HG02943 (cell line): ENCODE results near the gene RAI1.

Experiments used
- ATAC-seq: cut with Tn5 transposase; IDR thresholded peaks from one replicate; pipeline ENCODE4 v1.9.1; 2021; ENCODE audit warnings: mild to moderate bottlenecking, low read depth, moderate library complexity; ENCODE audit not compliant: unreplicated experiment

Gene RAI1

DNA sequence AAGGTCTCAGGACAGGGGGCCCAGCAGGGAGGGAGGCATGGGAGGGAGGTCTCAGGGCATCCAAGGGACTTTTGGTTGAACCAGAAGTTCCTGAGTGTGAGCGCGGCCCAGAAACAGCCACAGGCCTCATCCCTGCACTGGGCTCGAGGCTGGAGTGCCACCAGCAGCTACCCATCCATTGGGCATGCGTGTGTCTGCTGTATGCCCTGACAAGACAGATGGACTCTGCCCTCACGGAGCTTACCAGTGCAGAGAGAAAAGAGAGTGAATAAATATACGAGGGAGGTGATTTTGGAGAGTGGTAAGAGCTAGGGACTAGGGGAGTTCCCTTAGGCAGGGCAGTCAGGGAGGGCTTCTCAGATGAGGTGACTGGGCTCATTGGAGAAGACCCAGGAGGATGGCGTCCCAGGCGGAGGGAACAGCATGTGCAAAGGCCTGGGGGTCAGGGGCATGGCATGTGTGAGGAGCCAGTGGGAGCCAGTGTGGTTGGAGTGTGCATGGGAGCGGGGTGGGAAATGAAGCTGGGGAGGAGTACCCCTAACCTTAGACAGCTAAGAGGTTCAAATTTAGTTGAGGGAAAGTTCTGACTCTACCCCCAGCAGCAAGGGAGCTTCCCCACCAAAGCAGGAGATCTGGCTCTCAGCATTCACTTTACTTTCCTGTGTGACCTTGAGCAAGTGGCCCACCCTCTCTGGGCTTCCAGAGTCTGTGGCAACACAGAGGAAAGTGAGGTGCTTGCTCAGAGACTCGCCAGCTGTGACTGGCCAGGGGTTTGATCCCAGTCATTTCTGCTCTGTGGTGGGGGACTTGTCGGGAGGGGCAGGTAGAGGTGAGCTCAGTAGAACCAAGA, 80.9 kb downstream of the RAI1 start:
- no peak for ATAC-seq

DNA sequence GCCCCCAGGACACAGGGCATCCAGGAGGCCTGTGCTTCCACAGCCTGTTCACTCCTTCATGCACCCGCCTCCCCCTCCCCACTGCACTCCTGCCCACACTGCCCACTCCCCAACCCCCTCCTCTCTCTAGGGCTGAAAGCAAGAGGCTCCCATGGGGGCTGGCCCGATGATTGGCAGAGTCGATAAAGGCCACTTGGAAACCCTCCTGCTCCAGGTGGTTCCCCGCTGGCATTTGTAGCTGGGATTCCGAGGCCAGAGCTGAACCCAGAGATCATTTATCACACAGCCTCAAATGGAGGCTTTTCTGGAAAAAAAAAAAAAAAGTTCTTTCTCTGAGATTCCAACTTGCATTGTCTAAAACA, 81.5 kb downstream of the RAI1 start:
- ATAC-seq = no peak

DNA sequence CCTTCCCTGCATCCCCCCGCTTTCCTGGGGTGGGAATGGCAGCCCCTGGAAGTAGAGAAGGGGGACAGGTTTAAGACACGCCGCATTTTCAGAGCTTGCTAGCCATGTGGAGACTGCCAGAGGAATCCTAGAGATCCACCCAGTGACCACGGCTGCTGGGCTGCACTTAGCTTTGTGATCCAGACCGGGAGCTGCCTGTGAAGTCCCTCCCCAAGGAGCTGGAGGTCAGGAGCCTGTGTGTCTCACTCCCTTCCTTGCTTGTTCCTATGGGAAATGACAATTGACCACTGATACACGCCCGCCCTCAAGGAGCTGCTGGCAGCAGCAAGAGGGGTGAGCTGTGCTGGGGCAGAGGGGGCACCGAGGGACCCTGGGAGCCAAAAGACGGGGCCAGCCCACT, 81.9 kb downstream of the RAI1 start:
- no peak for ATAC-seq

DNA sequence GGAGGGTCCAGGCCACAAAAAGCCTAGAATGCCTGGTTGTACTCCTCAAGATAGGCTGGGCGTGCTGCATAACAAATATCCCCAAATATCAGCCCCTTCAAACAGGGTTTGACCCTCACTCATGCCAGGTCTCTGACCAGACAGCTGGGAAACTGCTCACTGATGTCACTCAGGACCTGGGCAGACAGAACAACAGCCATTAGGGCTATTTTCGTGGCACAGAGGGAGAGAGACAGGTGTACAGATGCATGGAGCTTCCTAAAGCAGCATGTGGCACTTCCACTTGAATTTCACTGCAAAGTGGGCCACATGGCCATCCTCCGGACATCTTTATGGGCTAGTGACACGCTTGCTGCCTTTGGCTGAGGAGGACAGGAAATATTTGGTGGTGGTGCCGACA, 82.5 kb downstream of the RAI1 start:
- ATAC-seq = no peak

DNA sequence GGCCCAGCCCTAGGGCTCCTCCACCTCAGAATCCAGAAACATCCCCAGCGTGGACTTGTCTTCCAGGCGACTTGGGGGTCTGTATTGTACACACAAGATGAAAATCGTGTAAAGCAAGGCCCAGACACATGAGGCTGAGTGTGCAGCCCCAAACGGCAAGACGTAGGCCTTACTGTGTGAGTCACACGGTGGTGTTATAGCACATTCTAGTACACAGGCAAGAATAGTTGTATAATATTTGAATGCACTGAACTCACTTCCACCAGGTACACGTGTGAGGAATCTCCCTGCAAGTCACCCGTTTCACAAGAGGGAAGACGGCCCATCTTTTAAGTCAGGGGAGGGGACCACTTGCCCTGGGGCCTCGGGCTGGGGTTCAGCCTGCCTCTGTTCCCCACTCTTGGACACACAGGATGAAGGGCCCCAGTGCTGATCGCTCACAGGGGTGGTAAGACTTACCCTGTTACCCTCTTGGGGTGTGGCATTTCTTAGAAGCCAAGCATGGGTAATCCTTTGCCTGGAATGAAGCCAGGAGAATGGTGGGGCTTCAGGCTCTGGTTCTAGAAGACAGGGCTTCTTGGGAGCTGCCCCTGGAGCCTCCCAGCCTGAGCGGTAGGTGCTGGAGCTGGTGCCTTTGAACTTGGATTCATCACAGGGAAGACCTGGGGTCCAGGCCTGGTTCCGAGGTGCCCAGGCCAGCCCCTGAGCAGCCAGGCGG, 84.3 kb downstream of the RAI1 start:
- no peak for ATAC-seq

DNA sequence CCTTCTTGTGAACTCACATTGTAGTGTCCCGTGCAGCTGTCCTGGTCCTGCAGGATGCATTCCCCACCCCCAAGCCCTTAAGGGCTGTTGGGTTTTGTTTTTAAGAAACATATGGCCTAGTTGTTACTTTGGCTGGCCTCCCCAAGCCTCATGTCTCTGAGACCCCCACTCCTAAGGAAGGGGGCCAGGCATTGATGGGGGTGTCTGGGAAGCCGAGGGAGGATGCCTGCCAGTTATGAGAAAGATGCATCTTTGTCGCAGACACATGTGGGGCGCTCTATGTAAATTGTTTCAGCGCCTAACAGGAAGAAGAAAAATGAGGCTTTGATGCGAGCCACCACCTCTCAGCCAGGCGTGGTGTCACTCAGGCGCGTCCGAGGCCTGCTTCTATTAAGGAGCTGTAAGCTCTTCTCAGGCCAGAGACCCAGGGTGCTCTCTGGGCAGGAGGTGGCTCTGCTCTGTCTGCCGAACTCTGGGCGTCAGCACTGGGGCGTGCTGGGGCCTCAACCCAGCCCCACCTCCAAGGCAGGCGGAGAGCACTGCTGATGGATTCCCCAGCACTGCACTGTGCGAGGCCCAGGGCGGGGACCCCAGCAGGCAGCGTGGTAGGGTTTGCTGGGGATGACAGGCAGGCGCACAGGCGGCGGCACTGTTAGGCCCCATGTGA, 85.0 kb downstream of the RAI1 start:
- no peak for ATAC-seq

DNA sequence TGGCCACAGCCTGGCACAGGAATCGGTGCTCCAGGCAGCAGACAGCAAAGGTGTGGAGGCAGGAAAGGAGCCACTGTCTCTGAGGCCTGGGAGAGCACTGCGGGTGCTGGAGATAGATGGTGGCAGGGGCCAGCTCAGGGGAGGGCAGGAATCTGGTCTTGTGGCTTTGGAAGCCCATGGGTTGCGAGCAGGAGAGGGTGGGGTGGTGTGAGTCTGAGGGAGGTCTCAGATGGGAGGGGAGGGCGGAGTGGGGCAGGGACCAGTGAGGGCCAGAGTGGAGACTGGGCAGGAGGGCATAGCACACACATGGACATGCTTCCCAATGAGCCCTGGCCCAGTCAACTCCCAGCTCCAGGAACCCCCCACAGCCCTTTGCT, 85.5 kb downstream of the RAI1 start:
- no peak for ATAC-seq

DNA sequence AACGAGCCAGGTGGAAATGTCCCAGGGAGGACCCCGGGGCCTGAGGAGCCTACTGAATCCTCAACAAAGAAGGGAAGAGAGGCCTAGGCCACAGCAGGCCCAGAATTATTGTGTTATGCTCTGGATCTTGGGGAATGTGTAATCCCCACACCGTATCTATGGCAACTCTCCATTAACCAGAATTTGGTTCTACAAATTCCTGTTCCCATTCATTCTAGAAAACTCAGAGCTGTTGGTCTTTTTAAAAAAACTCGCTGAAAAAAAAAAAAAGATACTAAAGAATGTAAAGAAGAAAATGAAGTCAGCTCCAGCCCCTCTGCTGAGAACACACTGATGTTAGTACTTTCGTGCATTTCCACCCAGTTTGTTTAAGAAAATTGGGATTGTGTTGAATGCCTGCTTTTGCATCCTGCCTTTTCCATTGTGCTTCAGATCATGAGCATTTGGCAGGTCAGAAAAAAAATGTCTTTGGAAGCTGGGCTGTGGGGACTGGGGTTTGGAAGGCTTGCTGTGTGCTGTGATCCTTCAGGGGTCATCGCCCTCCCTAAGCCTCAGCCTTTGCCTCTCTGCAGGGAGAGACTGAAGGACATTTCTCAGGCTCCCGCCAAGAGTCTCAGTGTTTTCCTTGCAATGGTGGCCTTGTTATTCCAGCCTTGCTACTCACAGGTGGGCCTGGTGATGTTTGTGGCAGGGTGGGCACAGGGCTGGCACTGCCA, 86.1 kb downstream of the RAI1 start:
- ATAC-seq = no peak

DNA sequence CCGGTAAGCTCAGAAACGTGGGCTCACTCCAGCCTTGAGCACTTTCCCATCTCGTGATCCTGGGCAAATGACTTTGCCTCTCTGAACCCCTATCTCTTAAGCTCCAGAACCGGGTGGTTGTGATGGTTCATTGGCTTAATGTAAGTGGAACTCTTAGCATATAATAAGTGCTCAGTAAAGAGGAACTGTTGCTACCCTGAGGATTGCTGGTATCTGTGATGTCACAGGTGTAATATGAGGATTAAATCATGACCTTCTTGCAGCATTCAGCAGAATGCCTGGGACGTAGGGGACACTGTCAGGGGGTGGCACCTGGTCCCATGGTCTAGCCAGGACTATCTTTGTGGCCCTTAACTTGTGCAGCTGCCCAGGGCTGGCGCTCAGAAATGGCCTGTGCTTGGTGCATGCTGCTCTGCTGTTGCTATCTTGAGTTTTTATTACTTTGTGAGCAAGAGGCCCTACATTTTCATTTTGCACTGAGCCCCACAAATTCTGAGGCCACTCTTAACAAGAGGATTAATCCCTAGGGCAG, 86.7 kb downstream of the RAI1 start:
- ATAC-seq = no peak

DNA sequence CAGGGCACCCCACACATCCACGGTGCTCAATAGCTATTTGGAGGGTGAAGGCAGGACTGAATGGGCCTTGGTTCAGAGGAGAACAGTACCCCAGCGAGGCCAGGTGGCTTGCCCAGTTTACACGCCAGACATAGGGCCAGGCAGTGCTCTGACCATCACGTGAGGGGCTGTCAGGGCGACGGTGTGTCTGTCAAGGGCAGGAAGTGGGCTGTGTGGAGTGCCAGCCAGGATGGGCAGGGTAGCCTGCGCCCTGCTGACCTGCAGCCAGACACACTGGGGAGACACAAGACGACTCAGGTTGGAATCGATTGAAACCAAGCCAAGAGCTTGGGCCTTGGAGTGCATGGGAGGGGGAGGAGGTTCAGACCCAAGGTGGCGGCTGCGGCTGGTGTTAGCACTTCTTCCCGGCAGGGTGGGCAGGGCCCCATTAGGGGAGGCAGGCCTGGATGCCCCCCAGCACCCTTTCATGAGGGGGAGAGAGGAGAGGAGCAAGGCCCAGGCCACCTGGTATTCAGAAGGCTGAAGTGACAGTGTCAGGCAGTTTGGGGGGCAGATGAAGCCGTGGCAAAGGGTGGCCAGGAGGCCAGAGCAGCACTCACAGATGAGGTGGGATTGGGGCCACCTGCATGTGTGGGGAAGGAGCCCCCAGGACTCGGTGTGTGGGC, 87.3 kb downstream of the RAI1 start:
- no peak for ATAC-seq

DNA sequence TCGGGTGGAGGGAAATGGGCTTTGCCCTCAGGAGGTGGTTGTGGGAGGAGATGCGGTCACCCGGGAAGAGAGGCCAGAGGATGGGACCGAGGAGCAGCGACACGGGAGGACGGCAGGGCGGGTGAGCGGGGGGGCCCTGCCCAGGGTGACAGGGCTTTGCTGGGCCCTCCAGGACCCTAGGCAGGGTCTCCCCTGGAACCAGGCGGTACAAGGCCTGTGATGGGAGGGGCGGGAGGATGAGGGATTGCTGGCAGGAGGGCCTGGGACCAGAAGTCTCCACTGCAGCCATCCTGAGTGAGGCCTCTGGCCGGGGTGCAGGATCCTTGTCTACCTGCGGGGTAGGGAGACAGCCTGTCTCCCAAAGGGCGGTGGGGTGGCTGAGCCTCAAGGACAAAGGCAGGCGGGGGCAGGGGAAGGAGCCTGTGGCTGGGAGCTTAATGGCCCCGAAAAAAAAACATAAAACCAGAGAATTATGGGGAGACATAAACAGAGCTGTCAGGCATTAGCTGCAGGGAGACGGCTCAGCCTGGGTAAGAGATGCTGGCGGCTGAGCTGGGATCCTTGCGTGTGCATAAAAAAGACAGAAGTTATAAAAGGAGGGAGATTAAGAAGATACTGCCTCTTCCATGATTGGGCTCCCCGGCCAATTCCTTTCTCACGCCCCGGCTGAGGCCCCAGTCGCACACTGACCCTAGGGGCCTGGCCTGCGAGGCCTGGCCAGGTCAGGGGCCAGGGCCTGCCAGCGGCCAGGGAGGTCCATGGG, 88.8 kb downstream of the RAI1 start:
- ATAC-seq = no peak

DNA sequence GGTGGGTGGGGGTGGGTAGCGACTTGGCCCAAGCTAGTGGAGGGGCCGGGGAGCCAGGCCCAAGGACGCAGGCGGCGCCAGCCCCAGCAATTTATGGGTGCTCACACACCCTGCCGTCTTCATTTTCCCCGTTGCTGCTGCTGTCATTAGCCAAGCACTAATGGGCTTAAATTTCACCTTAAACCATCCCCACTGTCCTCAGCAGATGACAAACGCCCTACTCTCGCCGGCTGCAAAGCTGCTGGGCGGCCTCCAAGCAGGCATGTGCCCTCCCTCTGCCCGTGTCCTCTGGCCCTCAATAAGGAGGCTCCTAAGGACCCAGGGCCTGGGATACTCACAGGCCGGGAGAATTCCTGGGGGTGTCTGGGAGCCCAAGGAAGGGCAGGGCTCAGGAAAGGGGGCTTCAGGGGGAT, 89.4 kb downstream of the RAI1 start:
- ATAC-seq = no peak

DNA sequence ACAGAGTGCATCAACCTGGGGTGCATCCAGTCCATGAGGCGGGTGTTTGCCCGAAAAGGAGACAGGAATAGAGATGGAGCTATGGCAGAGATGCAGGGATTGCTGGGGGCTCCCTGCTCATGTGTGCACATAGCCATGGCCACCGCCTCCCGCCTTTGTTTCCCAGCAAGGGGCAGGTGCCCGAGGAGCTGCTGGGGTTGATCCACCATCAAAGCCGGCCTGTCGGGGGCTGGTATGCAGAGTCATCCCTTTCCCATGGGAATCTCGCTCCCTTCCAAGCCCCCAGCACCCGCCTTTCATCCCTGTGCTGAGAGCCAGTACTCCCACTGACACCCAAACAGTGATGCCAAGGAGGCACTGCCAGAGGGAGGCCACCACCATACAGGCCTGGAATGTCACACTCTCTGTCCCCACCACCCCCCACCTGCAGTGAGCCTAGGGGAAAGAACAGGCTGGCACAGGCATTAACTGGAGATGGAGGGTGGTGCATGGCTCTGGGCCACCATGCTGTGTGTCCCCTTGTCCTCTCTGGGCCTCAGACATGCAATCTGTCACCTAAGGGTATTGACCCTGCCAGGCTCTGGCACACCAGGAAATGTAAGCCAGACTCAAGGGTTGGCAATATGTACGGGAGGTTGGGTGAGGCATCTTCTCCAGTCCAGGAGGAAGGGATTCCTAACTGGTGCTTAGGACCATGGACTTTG, 90.4 kb downstream of the RAI1 start:
- no peak for ATAC-seq

DNA sequence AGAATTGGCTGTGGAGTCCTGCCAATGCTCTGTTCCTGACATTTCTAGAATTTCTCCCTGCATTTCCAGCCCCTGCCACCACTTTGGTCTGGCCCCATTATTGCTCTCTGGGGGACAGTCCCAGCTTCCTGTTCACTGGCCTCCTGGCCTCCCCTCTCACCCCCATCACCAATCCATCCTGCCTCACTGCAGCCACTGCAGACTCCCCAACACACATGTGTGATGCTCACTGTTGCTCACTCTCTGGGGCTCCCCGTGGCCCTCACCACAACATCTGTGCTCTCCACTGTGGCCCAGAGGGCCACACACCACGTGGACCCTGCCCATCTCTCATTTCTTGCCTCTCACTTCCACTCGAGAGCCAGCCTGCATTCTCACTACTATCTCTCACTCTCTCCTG, 91.0 kb downstream of the RAI1 start:
- ATAC-seq = no peak

DNA sequence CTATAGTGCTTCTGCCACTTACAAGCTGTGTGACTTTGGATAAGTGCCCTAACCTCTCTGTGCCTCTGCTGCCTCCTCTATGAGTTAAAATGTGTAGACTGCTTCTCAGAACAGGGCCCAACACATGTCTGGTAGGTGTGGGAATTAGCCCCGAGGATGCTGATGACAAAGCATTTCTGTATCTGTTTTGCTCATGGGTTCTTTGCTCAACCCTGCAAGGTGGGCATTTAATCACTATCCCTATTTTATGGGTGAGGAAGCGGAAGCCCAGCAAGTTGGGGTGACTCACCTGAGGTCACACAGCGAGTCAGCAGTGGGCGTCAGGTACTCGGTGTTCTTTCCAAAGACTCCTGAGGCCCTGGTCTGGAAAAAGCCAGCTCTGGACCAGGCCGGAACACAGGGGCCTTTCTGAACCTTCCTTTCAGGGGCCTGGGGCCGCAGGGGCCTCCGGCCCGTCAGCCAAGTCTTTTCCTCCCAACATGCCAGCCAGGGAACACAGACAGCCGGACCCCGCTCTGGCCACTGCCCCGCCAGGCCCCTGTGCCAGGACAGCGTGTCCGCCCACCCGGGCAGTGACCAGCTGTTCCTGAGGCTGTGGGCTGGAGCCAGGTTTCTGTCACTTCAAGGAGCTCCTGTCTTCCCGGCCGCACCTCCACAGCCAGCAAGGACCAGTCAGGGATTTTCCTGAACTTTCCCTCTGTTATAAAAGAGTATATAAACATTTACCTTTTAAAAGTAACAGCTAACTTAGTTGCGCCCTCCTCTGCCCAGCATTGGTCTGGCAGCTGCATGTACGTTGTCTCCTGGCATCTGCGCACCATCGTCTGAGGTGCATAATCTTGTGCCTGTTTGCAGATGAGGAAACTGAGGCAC, 93.0 kb downstream of the RAI1 start:
- ATAC-seq = no peak

DNA sequence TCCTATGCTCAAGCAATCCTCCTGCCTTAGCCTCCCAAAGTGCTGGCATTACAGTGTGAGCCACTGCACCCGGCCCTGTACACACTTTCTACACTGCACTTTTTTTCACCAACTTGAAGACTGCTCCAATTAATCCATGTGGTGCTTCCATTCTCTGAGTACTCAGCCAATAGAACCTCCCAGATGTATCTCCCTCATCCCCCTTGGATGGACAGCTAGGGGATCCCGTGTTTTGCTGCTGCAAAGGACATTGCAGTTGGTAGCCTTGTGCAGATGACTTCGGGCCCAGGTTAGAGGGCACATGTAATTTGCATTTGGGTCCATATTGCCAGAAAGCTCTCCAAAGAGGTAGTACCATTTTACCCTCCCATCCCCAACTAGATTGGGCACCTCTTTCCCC, 95.6 kb downstream of the RAI1 start:
- no peak for ATAC-seq

DNA sequence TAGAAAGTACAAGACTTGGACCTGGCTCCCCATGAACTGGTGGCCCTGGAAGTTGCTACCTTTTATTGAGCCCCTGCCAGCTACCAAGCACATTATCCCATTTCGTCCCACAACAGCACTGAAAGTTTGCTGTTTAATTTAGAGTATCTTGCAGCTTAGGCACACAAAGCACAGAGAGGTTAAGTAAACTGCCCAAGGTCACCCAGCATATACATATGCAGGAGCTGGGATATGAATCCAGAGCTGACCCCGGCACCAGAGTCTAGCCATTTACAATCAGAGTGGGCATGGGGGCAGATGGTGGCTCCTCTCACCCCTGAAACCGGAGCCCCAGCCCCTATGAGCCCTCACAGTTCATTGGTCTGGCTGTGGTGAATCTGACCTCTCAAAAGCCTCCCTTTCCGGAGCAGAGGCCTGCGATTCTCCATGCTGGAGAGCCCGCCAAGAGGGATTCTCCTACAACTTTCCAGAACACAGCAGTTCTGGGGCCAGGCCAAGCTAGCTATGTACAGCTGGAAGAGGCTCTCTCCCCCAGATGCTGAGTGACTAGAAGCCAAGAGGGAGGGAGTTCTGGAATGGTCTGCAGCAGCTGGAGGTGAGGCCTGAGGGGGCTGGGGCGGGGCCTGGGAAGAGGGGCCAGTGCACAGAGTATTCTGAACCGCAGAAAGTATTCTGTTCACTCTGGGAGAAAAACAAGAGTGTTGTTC, 97.2 kb downstream of the RAI1 start:
- no peak for ATAC-seq
